HG03066 (cell line): ENCODE data around the gene C17orf50.

ENCODE experiments used
- ATAC-seq: cut with Tn5 transposase; IDR thresholded peaks from one replicate; pipeline ENCODE4 v1.9.1; 2021; ENCODE audit warnings: low read depth; ENCODE audit not compliant: unreplicated experiment

C17orf50 gene

DNA sequence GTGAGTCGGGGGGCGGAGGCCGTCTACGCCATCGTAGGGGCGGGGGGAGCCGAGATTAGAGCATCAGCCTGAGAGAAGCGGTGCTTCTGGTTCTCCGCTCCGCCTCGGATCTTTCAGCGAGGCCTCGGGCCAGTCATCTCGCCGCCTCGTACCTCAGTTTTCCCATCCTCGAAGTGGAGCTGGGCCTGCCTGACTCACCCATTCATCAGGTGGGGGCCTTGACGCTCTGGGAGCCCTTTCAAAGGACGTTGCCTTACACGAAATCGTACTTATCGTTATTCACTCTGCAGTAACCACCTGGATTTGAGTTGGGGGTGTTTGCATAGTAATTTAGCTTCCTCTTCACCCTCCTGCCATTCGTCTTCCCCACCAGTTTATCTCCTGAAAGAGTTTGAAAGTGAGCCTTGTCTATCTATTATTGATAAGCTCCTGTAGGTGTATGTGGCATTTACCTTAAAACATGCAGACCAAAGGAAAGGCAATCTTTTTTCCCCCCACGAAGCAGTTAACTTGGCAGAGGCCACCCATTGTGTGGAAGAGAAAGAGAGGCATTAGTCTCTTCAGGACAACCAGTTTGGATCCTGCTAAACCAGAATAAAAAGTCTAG lies 49.3 kb downstream of the C17orf50 start:
- no peak for ATAC-seq

DNA sequence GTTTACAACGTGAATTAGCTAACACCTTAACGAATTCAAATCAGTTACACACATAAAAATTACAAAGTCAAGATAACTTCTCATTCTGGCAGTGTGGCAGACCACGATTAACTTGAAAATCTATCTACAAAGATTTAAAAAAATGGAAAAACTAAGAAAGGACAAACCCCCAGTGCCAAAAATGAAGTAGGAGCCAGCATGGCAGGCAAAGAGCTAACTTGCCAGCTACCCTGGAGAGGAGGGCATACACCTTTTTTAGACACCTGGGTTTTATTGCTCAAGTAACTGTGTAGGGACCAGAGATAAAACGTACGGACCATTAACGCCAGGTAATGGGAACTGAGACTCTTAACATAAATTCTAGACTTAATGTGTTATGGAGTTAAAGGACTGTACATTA lies 51.1 kb downstream of the C17orf50 start:
- no peak for ATAC-seq

DNA sequence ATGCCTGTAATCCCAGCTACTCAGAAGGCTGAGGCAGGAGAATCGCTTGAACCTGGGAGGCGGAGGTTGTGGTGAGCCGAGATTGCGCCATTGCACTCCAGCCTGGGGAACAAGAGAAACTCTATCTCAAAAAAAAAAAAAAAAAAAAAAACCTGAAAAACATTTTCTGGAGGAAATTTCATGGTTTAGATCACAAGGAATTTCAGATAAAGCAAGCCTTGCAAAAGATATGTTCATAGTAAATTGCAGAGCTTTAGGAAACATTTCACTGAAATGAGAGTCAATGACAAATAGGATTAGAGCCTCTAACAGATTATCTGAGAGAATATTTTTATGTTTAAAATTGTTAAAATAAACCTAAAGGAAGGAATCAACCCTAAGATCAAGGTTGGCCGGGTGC lies 51.8 kb downstream of the C17orf50 start:
- ATAC-seq, result no peak
